HEK293 (cell line): ENCODE results near the gene PGGT1B.

Source experiments
- CTCF ChIP-seq: fragments of 450-650 bp; formaldehyde crosslinking; IDR thresholded peaks from 2 replicates; pipeline ENCODE4 v1.5.1; 2016; ENCODE audit warnings: missing biosample characterization, missing genetic modification characterization
- YY1 ChIP-seq: fragments of 450-650 bp; formaldehyde crosslinking; IDR thresholded peaks from 2 replicates; pipeline ENCODE4 v1.5.1; 2018; ENCODE audit warnings: missing biosample characterization, missing genetic modification characterization
- ZBTB7A ChIP-seq: fragments of 450-650 bp; formaldehyde crosslinking; IDR thresholded peaks from 2 replicates; pipeline ENCODE4 v1.5.1; 2016; ENCODE audit warnings: low read depth, missing biosample characterization, missing genetic modification characterization
- ZNF266 ChIP-seq: fragments of 450-650 bp; formaldehyde crosslinking; IDR thresholded peaks from 2 replicates; pipeline ENCODE4 v1.5.1; 2016; ENCODE audit warnings: missing biosample characterization, missing genetic modification characterization, low read depth
- ZNF274 ChIP-seq, 2 experiments: fragments of 200-500 bp in 1 of 2; fragments of 450-650 bp in 1 of 2; sonication (Bioruptor generic) in 1 of 2; formaldehyde crosslinking in 1 of 2; IDR thresholded peaks; 2 replicates each; pipeline versions ENCODE4 v1.5.1 to v1.6.1; 2014 to 2016; ENCODE audit warnings: borderline replicate concordance in 1 of 2, inconsistent platforms in 1 of 2, low read length in 1 of 2, missing biosample characterization in 1 of 2, missing genetic modification characterization in 1 of 2
- ZNF518A ChIP-seq: fragments of 450-650 bp; formaldehyde crosslinking; conservative IDR thresholded peaks from 2 replicates; pipeline ENCODE4 v1.5.1; 2016; ENCODE audit warnings: low read depth, missing biosample characterization, missing genetic modification characterization
- ZNF654 ChIP-seq: fragments of 450-650 bp; formaldehyde crosslinking; IDR thresholded peaks from 2 replicates; pipeline ENCODE4 v1.5.1; 2016; ENCODE audit warnings: low read depth, missing biosample characterization, missing genetic modification characterization
- ZSCAN16 ChIP-seq: fragments of 450-650 bp; formaldehyde crosslinking; IDR thresholded peaks from 2 replicates; pipeline ENCODE4 v1.5.1; 2016; ENCODE audit warnings: missing biosample characterization, missing genetic modification characterization
- ZSCAN23 ChIP-seq: fragments of 450-650 bp; formaldehyde crosslinking; IDR thresholded peaks from 2 replicates; pipeline ENCODE4 v1.5.1; 2016; ENCODE audit warnings: missing biosample characterization, missing genetic modification characterization

- TF ChIP-seq ZSCAN16: no peak
- no peak for TF ChIP-seq YY1 (tag by site-specific recombination)
- TF ChIP-seq ZSCAN23 (tag by site-specific recombination): no peak
- no peak for TF ChIP-seq ZNF654 (tag by site-specific recombination)
- no peak for TF ChIP-seq ZBTB7A (tag by site-specific recombination)
- no peak for TF ChIP-seq ZNF274 (IDR thresholded peaks at IDR 0.05; ENCODE audit: low read length)
- no peak for TF ChIP-seq ZNF274 (tag by site-specific recombination; IDR thresholded peaks at IDR 0.05; ENCODE audit: borderline replicate concordance)
- no peak for TF ChIP-seq ZNF518A (tag by site-specific recombination)
- TF ChIP-seq CTCF (tag by site-specific recombination): no peak
- TF ChIP-seq ZNF266 (tag by site-specific recombination): no peak
These were observed 75.9 kb downstream of the PGGT1B start for GRCh38 chr5:115186794-115187193.
